ELR (cell line): ENCODE data around the gene MAP2K4.

Experiments
- DNase-seq: peaks from one replicate; pipeline ENCODE4 v3.0.0-alpha.2; 2015; ENCODE audit warnings: low read depth

The MAP2K4 gene

DNA sequence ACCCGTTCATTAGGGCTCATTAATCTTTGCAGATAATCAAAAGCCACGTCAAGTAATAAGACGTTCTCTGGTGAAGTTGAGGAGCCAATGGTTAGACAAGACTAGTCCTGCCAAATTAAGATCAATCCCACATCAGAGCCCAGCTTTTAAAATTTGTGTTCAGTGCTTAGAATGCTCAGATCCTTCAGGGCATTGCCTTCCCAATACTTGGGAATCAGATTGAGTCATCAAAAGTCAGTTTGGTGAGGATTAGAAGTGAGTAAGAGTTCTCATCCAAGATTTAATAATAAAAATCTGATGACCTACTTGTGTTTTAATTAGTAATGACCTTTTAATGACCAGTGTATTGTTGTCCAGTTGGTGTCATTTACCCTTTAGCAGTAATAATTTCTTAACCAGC lies 19.8 kb downstream of the MAP2K4 start:
- DNase-seq = peak; percentile 68

DNA sequence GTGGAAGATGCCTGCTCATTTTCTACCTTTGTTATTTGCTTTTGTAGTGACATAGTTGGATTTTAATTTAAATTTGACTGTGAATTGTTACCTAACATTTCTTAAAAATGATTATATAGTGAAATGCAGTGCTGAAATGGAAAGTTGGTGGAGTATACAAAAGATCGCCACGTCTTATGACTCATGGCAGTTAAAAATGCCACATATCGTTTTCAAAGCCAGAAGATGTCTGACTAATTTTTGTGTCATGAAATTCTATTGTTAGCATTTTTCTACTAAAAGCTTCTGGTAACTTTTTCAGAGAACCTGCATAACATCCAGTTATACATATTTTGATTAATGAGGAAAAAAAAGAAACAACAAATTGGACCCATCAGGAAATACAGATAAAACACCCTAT lies 20.6 kb downstream of the MAP2K4 start:
- peak; percentile 89 for DNase-seq

DNA sequence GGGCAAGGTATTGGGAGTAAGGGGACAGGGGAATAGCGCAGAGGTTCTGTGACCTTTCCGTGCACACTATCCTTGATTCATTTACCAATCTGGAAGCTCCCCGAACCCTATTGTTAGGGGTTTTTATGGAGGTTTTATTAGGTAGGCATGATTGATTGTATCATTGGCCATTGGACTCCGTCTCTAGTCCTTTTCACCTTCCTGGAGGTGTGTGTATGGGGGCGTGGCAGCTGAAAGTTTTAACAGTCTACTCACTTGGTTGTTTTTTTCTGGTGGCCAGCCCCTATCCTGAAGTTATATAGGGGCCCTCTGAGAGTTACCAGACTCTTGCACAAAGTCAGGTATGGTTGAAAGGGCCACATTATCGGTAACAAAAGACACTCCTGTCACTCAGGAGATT lies 23.0 kb downstream of the MAP2K4 start:
- no peak for DNase-seq

GRCh38 chr17:12046786-12047185 lies 26.1 kb downstream of the MAP2K4 start:
- DNase-seq = no peak

GRCh38 chr17:12047681-12048376 lies 27.2 kb downstream of the MAP2K4 start:
- peak; percentile 45 for DNase-seq

- DNase-seq = no peak
Observed at GRCh38 chr17:12048843-12049473, 28.3 kb downstream of the MAP2K4 start.

- no peak for DNase-seq
Observed at GRCh38 chr17:12050646-12051225, 30.1 kb downstream of the MAP2K4 start.

DNA sequence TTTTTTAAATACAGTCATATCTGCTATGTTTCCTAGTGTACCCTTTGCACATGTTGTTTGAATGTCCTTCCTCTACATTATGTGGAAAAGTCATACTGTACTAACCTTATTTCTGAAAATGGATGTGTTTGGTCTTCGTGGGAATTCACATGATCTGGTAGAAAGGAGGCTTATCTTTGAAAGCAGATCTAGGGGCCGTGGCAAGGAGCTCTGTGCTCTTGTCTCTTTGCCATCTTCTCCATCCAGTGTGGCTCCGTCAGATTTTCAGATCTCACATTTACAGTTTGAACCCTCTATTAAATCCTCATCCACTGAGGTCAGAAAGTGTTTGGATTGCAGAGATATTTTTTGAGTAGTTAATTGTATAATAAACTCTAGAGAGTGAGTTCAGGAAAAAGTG lies 32.9 kb downstream of the MAP2K4 start:
- DNase-seq = no peak

DNA sequence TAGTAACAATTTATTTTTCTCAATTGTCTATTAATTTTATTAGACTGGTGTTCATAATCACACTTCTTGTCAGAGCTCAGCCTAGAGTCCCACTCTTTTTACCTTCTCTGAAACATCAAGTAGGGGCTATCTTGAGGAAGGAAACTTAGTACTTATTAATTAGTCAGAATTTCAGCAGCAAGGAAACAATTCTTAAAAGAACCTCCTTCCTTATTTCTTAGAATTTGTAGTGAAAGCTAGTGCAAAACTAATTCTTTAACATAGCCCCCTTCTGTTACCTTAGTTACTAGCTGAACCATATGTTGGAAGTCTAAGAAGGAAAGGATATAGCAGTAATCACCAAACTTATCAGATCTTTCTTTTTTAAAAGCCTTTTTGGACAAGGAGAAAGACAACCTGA lies 35.2 kb downstream of the MAP2K4 start:
- DNase-seq = no peak

- no peak for DNase-seq
Observed at GRCh38 chr17:12057520-12057919, 36.8 kb downstream of the MAP2K4 start.

DNA sequence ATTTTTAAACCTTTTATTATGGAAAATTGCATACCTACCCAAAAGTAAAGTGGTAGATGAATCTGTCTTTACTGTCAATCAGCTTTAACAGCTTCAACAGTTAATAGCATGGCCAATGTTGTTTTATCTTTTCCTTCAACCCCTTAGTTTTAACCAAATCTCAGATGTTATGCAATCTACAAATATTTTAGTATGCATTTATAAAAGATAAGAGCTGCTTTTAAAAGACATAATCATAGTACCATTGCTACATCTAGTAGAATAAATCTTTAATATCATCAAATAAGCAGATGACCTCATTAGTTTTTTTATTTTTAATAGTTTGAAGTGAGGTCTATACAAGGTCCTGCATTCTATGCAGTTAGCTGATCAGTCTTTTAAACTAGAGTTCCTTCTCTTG lies 37.9 kb downstream of the MAP2K4 start:
- DNase-seq = no peak

- DNase-seq = no peak
Observed at GRCh38 chr17:12062249-12062648, 41.6 kb downstream of the MAP2K4 start.

DNA sequence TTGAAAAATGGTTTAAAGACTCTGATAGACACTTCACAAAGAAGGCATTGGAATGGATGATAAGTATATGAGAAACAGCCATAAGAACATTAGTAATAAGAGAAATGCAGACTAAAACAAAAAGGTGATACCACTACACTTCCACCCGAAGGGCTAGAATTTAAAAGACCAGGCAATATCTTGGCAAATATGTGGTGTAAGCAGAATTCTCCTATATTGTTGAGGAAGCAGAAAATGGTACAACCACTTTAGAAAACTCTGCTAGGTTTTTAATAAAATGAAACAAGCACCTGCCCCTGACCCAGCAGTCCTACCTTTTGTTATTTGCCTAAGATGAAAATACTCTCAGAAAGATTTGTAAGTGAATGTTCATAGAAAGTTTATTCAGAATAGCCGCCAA lies 43.7 kb downstream of the MAP2K4 start:
- DNase-seq = no peak

DNA sequence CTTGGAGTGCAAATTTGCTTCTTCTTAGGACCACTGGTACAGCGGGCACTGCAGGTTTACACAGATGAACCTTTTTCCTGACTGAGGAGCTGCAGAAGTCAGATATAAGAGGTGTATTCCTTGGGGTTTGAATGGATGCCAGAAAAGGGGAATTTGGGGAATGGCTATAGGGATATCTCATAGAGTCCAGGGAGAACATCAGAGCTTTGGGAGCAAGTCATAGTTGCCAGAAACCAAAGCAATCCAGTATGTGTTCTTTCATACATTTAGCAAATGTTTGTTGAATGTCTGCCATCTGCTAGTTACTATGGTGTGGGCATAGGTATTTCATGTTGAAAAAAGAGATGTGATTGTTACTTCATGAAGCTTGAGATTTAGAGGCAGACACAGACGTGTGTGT lies 46.8 kb downstream of the MAP2K4 start:
- DNase-seq = no peak

DNA sequence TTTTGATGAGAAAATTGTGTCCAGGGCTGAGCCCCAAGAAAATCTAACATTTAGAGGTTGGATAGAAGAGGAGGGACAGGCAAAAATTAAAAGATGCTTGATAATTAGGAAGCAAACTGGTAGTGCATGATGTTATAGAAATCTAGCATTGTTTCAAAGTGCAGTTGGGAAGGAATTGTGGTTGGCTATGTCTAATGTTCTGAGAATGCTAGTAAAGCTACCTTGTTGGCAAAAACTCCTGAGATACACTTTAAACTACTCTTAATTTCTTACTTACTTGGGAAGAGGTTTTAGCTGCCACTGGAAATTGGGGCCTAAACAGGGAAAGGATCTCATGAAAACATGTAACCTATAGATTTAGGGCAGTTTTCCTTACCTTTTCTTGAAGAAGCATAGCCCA lies 48.3 kb downstream of the MAP2K4 start:
- DNase-seq = no peak

- DNase-seq = peak; percentile 66
Observed at GRCh38 chr17:12070561-12070960, 49.9 kb downstream of the MAP2K4 start.

DNA sequence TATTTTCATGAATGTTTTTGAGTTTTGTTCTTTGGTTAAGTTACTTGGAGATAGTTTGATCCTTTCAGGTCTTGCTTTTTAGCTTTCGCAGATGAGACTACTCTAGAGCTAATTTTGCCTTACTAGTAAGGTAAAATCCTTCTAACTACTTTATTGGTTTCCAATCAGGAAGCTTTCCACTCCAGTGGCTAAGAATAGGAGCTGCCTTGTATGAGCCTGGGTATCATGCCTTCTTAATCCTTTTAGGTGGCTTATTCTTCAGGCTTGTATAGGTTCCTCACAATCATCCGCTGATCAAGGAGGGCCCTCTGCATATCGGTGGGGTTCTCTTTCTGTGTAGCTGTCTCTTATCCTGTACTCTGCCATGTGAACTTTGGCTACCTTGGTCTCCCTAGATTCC lies 53.7 kb downstream of the MAP2K4 start:
- DNase-seq = no peak

- DNase-seq = no peak
Observed at GRCh38 chr17:12077773-12078172, 57.1 kb downstream of the MAP2K4 start.

- DNase-seq = peak; percentile 73
Observed at GRCh38 chr17:12078791-12079190, 58.1 kb downstream of the MAP2K4 start.

GRCh38 chr17:12081720-12082119 lies 61.0 kb downstream of the MAP2K4 start:
- DNase-seq = no peak

DNA sequence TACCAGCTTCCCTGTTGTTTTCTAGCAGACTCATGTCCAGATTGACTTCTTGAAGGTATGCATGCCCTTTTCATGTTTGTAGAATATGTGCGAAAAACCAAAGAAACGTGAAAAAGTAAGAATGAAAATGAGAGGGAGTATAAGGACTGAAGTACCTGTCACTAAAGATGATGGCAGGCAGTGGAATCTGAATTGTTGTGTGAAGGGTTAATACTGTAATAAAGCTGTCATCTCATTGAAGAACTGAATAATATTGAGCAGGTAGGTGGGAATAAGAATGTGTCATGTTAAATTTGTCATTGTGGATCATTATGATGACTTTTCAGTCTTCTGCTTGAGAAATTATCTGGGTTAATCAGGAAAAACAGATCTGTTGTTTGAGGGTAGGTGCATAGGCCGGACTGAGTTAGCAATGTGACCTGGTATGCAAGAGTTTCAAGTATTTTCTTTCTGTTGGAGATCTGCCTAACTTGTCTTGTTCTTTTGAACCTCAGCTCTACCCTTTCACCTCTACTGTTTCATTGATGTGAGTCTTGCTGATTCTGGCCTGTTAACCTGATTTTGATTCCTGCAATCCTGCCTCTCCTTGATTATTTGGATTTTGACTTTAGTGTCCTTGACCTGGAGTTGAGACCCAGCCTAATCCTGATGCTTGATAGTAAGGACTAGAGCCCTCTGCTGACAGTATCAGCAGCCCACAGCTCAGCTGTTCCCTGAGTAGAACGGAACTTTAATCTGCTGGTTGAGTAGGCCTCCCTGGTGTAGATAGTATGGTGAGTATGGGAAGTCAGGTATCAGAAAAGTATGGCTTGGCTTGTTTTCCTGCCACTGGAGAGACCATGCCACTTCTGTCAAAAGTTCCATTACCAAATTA lies 64.6 kb downstream of the MAP2K4 start:
- no peak for DNase-seq

GRCh38 chr17:12088035-12088434 lies 67.4 kb downstream of the MAP2K4 start:
- no peak for DNase-seq
